Gastroesophageal sphincter (tissue), 2 donors: ENCODE results near the gene HSPA12B.

Source experiments
- EP300 ChIP-seq: sonication (generic); formaldehyde crosslinking; IDR thresholded peaks from one replicate; pipeline ENCODE4 v1.6.1; 2017; ENCODE audit warnings: antibody characterized with exemption, mild to moderate bottlenecking
- POLR2A ChIP-seq, 2 donors: fragments of 450-650 bp; IDR thresholded peaks; one replicate each; pipeline ENCODE4 v1.6.1; 2017; ENCODE audit warnings: antibody characterized with exemption in 2 of 2, mild to moderate bottlenecking in 2 of 2, moderate library complexity in 1 of 2

- no peak for TF ChIP-seq EP300
- no peak for TF ChIP-seq POLR2A (IDR thresholded peaks at IDR 0.05)
These were observed 39.1 kb upstream of the HSPA12B start for GRCh38 chr20:3693376-3693775.
